Measurements from ENCODE around the gene ELMO1.

ELMO1 gene

GRCh38 chr7:37368540-37368939 lies 80.1 kb downstream of the ELMO1 start:
- no peak for DNase-seq (ENCODE audit: low spot score)

- no peak for DNase-seq (ENCODE audit: low spot score)
Measured at GRCh38 chr7:37367010-37367409, 81.7 kb downstream of the ELMO1 start.

- DNase-seq (ENCODE audit: low spot score): no peak
Measured at GRCh38 chr7:37366445-37366844, 82.2 kb downstream of the ELMO1 start.

- DNase-seq (ENCODE audit: low spot score): no peak
Measured at GRCh38 chr7:37365405-37365804, 83.3 kb downstream of the ELMO1 start.

- no peak for DNase-seq (ENCODE audit: low spot score)
Measured at GRCh38 chr7:37364856-37365255, 83.8 kb downstream of the ELMO1 start.

GRCh38 chr7:37363536-37364491 lies 84.8 kb downstream of the ELMO1 start:
- DNase-seq (ENCODE audit: low spot score): no peak

DNA sequence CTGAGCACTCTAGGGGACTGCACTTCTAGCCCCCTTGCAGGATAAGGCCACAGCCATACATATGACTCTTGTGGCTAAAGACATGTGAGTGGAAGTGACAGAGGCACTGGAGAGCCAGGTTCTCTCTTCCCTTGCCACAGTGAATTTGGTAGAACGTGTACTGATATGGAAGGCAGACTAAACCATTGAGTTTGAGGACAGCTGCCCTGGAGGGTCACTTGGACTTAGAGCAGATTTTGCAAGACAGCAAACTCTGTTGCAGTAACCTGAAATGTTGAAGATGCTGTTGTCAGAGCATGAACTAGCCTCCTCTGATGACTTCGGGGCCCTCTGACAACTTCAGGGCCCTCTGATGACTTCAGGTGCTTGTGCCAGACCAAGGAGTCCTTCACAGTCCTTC lies 85.9 kb downstream of the ELMO1 start:
- no peak for DNase-seq (ENCODE audit: low spot score)

DNA sequence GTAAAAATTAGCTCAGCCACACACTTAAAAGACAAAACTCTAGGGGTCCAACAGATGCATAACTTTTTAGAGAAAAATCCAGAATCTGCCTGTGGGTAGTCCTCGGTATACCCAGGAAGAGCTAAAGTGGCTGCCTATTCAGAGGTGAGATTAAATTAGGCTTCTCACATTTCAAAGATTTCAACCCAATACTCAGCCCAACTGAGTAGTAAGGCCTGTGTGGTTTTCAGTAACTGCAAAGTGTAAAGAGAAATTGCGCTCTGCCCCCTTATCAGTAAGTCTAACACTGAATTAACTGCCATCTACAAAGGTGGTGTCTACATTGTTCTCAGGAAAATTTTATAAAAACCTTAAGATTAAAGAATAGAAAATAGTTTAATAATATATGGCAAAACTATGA lies 88.2 kb downstream of the ELMO1 start:
- no peak for DNase-seq (ENCODE audit: low spot score)

DNA sequence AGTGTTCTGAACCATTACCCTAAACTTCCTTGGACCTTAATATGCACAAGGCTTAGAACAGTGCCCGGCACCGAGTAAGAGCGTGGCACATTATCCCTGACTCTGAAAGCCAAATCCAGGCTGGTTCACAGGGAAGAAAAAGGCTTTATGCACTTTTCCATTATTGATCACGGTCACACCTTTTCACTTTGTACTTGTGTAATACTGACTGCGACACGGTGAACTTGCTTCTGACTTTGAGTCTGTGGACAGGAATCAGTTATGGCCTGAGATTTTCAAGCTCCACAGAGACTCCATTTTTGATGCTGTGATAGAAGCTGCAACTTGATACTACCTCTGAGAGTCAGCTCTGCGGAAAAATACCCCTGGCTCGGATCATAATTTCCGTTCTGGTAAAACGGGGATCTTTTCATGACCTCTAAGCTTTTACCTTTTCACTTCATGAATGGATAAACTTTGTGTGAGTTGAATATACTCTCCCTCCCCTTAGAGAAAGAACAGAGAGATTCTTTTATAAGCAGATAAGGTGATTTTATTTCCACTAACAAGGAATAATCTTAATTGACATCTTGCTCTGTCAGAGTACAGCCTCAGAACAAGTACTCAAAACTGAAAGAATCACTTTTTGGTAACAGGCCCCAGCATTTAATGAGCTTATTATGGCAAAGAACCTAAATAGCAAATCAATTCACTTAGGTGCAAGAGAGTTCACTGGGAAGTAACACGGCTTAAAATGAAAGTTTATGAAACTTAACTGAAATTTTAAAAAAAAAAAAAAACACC lies 88.8 kb downstream of the ELMO1 start:
- DNase-seq (ENCODE audit: low spot score): no peak

GRCh38 chr7:37359180-37359579 lies 89.5 kb downstream of the ELMO1 start:
- DNase-seq (ENCODE audit: low spot score): no peak

DNA sequence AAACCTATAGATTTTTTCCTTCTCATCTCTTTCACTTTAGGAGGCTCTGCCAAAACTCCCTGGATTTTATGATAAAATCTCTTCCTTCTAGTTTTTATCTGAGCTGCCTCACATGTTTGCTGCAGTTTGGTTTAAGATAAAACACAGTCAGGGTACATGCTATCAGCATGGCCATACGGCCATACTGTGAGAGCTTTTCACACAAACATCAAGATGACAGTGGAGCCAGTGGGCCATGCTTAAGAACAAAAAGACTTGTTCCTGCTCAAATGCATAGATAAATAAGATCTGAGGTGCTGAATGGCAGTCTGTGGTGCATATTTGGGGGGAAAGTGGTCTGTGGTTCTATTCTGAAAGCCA lies 91.0 kb downstream of the ELMO1 start:
- DNase-seq (ENCODE audit: low spot score): no peak

GRCh38 chr7:37356911-37357636 lies 91.6 kb downstream of the ELMO1 start:
- DNase-seq (ENCODE audit: low spot score): no peak

- peak; percentile 42 for DNase-seq (ENCODE audit: low spot score)
Measured at GRCh38 chr7:37354656-37355131, 94.0 kb downstream of the ELMO1 start.

DNA sequence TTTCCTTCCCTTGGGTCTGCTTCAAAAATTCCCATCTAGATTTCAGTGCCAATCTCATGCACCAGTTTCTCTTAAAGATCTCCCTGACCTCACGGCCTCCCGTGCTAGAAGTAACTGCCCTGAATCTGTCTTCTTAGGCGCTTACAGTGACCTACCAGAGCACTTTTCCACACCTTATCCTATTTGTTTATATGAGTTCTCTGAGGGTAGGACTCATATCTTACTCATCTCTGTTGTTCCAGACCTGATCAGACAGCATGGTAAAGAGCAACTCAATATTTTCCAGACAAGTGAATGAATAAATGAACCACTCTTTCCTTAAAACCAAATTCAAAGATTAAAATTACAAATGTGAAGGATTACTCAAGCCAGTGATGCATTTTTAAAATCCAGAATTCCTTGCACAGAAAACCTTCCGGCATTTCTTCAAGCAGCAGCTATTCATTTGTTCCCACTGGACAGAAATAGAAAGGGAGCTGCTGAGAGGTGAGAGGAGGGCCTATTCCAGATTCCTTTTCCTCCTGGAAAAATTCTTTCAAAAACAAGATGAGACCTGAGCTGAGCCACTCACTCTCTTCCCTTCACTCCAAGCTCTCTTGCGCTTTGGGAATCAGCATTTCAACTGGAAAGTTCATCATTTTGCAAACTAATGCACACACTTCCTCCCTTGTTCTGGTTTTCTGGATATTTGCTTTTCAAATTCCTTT lies 94.6 kb downstream of the ELMO1 start:
- no peak for DNase-seq (ENCODE audit: low spot score)

- no peak for DNase-seq (ENCODE audit: low spot score)
Measured at GRCh38 chr7:37352974-37353948, 95.4 kb downstream of the ELMO1 start.

DNA sequence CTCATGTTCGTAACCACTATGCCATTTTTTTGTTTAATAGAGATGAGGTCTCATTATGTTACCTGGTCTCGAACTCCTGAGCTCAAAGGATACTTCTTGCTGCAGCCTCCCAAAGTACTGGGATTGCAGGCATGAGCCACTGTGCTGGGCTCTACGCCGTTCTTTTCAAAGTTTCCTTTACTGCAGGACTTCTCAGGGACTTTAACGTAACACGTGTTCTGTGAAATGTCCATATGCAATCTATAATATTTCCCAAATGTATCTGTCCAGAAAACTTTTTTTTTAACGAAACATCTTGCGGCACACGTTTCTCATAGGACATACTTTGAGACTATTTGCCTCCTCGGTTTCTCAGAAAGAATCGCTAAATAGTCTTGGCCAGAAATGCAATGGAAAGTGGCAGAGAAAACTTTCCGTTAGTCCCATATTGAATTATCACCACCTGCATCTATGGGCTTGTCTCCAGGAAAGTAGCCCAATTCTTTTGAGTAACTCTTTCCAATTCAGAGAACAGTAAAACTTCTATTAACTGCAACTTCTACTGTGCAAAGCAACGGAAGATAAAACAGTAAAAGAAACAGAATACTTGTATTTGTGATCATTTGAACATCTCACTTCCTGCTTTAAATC lies 96.3 kb downstream of the ELMO1 start:
- DNase-seq (ENCODE audit: low spot score): no peak

- DNase-seq (ENCODE audit: low spot score): no peak
Measured at GRCh38 chr7:37351716-37352115, 96.9 kb downstream of the ELMO1 start.

DNA sequence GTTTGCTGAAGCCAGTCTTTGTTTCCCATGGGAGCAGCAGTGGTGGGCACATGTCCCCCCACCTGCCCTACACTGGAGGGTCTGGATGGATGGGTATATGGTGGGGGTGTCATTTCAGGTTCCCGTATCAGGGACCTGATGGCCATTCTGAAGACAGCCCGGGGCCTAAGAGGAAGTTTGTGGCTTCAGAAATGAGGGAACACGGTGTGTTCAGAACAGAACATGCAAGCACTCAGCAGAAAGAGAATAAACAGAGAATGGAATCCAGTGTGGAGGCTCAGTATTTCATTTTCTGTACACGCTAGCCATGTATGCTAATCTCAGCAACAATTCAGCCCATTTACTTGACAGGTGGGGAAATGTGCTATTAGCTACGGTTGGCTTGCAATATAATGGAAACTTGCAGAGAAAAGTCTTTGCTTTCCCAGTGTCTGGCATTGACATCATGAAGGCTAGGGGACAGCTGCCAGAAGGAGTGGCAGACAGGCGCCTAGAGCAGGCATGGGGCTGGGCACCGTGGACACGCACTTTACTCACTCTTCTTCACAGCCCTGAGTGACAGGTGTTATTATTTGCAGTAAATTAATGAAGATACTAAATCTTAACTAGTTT lies 98.6 kb downstream of the ELMO1 start:
- no peak for DNase-seq (ENCODE audit: low spot score)

DNA sequence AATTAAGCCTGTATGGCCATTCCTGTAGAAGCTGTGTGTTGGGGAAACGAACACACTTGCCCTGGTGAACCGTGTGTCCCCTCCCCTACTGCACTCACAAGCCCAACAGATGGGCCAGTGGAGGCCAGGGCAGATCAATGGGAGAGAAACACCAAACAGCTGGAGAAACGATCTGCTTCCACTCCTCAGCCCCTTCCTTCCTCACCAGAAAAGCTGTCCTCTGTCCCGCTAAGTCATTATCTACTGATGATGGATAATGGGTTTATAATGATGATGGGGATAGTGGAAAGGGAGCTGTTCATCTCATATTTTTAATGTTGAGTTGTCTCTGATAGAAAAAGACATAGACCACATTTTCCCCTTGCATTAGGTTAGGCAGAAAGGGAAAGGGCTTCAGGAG lies 99.7 kb downstream of the ELMO1 start:
- no peak for DNase-seq (ENCODE audit: low spot score)

DNA sequence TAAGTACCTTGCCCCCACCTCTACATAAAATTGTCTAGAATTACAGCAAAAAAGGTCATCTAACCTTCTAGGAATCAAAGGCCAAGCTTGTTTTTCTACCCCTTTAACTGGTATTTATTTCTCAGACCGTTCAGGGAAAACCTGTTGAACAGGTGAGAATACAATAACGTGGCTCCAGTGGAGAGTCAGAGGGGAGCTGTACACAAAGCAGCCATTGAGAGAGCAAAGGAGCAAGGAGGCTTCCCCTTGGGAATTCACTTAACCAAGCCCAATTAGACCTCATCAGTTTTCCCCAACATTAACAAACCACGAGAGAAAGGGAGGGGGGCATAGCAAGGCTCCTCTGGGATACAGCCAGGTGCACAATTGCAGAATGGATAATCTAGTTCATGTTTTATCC lies 101.9 kb downstream of the ELMO1 start:
- DNase-seq (ENCODE audit: low spot score): no peak
